Thoracic aorta (tissue), 2 donors: Measurements from ENCODE around the gene RNPEPL1. TPM values are rescaled to one million over a fixed set of nuclear protein-coding genes. Genes with fewer than 3 reads are reported as not detected.

Source experiments
- ATAC-seq: fragments of 150-250 bp; one replicate; pipeline ENCODE4 v1.8.0; 2017; ENCODE audit warnings: low read depth; ENCODE audit not compliant: insufficient number of reproducible peaks, low FRiP score
- DNase-seq: peaks from one replicate; pipeline ENCODE4 v3.0.0-alpha.2; 2020; ENCODE audit warnings: low spot score
- H3K27ac ChIP-seq, 2 donors: fragments of 200-600 bp; sonication (generic); 1 replicate in 1 of 2; 2 replicates in 1 of 2; pipeline ENCODE4 v1.5.1; 2016; ENCODE audit warnings: mild to moderate bottlenecking in 2 of 2, moderate library complexity in 2 of 2
- H3K27me3 ChIP-seq: fragments of 200-600 bp; sonication (generic); replicated peaks from 2 replicates; pipeline ENCODE4 v1.6.0; 2016; ENCODE audit warnings: mild to moderate bottlenecking; ENCODE audit not compliant: insufficient read depth
- H3K36me3 ChIP-seq: fragments of 200-600 bp; sonication (generic); one replicate; pipeline ENCODE4 v1.5.1; 2016
- H3K4me1 ChIP-seq, 2 donors: fragments of 200-600 bp; sonication (generic); 1 replicate in 1 of 2; 2 replicates in 1 of 2; pipeline versions ENCODE4 v1.5.1 to v1.6.0; 2016; ENCODE audit warnings: low read depth in 2 of 2, mild to moderate bottlenecking in 1 of 2; ENCODE audit not compliant: control insufficient read depth in 1 of 2
- H3K4me3 ChIP-seq: fragments of 200-600 bp; sonication (generic); 2 replicates; pipeline ENCODE4 v1.5.1; 2016; ENCODE audit warnings: mild to moderate bottlenecking
- H3K9me3 ChIP-seq: fragments of 200-600 bp; sonication (generic); 2 replicates; pipeline ENCODE4 v1.5.1; 2016
- total RNA-seq, 2 donors: library from RNA; depleted of rRNA; stranded (reverse); fragments of >200 nt; gene quantifications; one replicate each; pipeline versions ENCODE4 v1.1.0 to v1.2.3, GENCODE V29; 2016
- TF ChIP-seq, protein P1 (sequence below): fragments of 200-600 bp; sonication (generic); IDR thresholded peaks from one replicate; pipeline ENCODE4 v1.5.1; 2019; ENCODE audit warnings: antibody characterized with exemption

The RNPEPL1 gene
- total RNA-seq, 2 donors from 2014 or later: 71.1 to 101 TPM

DNA sequence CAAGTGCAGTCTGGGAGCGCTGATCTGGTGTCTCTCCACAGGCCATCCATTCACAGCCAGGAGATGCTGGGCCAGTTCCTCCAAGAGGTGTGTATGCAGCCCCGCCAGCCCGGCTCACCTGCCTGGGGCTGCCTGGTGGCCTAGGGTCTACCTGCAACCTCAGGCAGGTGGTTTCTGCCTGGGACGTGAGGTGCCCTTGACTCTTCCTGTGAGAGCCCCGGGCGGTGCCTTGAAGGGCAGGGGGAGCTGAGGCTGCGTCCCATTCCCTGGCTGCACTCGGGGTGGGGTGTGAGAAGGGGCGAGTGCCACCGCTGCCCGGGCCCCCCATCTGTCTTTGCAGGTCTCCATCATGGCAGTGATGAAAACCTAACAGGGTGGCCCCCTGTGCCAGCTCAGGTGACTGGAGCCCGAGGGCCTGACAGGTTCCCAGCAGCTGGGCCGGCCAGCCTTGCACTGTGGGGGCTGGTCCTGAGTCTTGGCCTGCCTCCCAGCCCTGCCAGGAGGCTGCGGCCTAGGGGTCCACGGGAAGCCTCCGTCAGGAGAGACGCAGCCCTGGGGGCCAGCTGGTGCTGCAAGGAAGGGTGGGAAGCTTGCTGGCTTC, 30.1 kb downstream of the RNPEPL1 start:
- DNase-seq: no peak
- Histone ChIP-seq H3K9me3 (no peaks in the 10 kb centered on the region), H3K27me3 (no peaks in the 10 kb centered on the region), H3K27ac (no peak overlapping the region), H3K4me1 (peaks cover 9 to 33% of the 10 kb centered on the region in 2 donors), H3K4me3 (no peak overlapping the region), H3K36me3 (peaks cover 10% of the 10 kb centered on the region)
- ATAC-seq: no peak
- TF ChIP-seq, protein P1, sequence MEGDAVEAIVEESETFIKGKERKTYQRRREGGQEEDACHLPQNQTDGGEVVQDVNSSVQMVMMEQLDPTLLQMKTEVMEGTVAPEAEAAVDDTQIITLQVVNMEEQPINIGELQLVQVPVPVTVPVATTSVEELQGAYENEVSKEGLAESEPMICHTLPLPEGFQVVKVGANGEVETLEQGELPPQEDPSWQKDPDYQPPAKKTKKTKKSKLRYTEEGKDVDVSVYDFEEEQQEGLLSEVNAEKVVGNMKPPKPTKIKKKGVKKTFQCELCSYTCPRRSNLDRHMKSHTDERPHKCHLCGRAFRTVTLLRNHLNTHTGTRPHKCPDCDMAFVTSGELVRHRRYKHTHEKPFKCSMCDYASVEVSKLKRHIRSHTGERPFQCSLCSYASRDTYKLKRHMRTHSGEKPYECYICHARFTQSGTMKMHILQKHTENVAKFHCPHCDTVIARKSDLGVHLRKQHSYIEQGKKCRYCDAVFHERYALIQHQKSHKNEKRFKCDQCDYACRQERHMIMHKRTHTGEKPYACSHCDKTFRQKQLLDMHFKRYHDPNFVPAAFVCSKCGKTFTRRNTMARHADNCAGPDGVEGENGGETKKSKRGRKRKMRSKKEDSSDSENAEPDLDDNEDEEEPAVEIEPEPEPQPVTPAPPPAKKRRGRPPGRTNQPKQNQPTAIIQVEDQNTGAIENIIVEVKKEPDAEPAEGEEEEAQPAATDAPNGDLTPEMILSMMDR: no peak

DNA sequence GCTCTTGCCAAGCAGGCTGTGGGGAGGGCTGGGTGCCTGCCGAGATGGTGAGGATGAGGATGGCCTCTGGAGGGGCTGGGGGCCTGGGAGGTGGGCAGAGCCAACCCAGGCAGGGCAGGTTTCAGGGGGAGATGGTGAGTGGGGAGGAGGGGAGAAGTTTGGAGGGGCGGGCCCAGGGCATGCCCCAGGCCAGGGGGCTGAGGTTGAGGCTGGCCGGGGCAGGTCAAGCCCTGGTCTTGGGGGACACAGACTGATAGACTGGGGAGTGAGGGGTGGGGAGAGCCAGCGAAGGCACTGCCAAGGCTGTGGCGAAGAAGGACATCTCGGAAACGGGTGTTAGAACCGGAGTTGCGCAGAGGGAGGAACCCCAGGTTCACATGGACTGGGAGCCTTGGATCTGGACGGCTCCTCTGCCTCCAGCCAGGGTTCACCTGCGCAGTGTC, 30.9 kb downstream of the RNPEPL1 start:
- H3K36me3 ChIP-seq: peaks cover 10% of the 10 kb centered on the region
- no peak overlapping the region for H3K27ac ChIP-seq
- TF ChIP-seq, protein P1: no peak
- no peak overlapping the region for H3K4me3 ChIP-seq
- H3K4me1 ChIP-seq: peaks cover 9 to 30% of the 10 kb centered on the region in 2 donors
- ATAC-seq: no peak
- no peaks in the 10 kb centered on the region for H3K9me3 ChIP-seq
- no peak for DNase-seq
- no peaks in the 10 kb centered on the region for H3K27me3 ChIP-seq

DNA sequence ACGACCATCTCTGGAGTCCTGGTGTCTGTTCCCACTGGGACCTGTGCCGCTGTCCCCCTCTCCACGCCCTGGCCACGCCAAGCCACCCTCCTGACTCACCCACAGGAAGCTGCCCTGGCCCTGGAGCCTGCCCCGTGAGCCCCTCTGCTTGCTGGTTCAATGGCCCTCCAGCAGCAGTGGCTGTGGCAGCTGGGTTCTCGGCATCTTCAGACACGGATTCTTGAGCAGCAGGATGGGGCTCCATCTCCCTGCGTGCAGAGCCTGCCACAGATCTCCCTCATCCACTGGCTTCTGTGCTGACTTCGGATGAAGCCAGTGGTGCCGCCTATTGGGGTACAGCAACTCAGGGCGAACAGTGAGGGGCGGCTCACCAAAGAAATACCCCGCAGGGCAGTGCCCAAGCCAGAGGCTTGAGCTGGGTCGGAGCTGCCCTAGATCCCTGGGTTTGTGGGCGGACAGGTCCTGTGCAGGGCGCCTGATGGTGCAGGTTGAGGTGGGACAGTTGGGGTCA, 32.2 kb downstream of the RNPEPL1 start:
- no peaks in the 10 kb centered on the region for H3K9me3 ChIP-seq
- H3K36me3 ChIP-seq: peaks cover 10% of the 10 kb centered on the region
- TF ChIP-seq, protein P1: no peak
- no peak for DNase-seq
- no peak overlapping the region for H3K4me3 ChIP-seq
- H3K4me1 ChIP-seq: peaks cover 8 to 17% of the 10 kb centered on the region in 2 donors
- no peaks in the 10 kb centered on the region for H3K27me3 ChIP-seq
- ATAC-seq: no peak
- no peak overlapping the region for H3K27ac ChIP-seq

DNA sequence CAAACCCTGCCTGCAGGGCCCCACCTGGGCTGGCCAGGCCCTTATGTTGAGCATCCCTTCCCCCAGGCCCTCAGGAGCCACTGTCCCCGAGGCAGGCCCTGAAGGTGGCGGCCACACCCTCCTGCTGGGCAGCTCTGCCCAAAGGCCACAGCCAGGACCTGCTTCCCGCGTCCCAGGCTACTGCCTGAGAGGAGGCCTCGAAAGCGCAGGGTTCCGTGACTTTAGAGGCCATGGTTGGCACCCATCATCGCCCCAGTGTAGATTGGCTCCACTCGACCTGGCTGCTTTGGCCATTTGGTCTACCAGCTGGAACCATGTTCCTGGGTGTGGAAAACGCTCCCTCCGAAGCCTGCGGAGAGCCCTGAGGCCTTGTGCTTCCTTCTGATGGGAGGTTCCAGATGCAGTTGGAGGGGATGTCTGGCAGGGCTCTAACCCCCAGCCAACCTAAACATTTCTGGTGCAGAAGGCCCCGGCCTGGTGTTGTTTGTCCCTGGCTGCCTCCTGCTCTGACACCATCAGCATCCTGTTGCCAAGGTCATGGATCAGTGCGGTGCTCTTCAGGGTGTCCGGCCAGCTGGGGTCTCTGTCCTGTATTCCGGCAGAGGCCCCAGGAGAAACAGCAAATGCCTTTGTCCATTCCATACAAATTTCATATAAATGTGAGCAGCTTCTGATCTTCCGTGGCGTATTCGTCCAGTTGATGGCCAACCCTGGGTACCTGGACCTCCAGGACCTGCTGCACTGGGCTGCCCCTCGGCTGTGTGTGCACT, 33.0 kb downstream of the RNPEPL1 start:
- Histone ChIP-seq H3K27me3 (no peaks in the 10 kb centered on the region), H3K36me3 (peaks cover 10% of the 10 kb centered on the region), H3K4me3 (no peak overlapping the region), H3K27ac (no peak overlapping the region), H3K4me1 (peaks cover under 1 to 9% of the 10 kb centered on the region in 2 donors), H3K9me3 (no peaks in the 10 kb centered on the region)
- TF ChIP-seq, protein P1: no peak
- ATAC-seq (no peak), DNase-seq (no peak)

DNA sequence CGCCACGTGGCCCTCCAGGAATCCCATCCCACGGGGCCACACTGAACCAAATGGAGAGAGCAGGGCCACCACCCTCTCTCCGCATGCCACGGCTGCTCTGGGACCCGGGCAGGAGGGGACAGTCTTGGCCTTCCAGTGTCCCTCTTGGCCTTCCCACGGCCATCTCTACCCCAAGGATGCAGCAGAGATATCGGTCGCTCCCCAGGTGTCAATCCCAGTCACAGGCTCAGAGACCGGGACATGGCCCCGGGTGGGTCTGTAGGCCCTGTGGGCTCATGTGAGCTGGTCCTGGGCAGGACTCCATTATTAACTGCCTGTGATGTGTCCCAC, 33.5 kb downstream of the RNPEPL1 start:
- Histone ChIP-seq H3K36me3 (peaks cover 10% of the 10 kb centered on the region), H3K9me3 (no peaks in the 10 kb centered on the region), H3K27me3 (no peaks in the 10 kb centered on the region), H3K4me1 (peaks cover 0 to 5% of the 10 kb centered on the region in 2 donors), H3K27ac (no peak overlapping the region), H3K4me3 (no peak overlapping the region)
- DNase-seq (no peak), ATAC-seq (no peak)
- TF ChIP-seq, protein P1: no peak
